ENCODE measurements around the gene PFKP.

The PFKP gene

GRCh38 chr10:3151889-3152565 is 84.7 kb downstream of the PFKP start:
- Histone ChIP-seq H3K27ac (replicated peaks) (no peak overlapping the region), H3K27me3 (ENCODE audit: insufficient read depth, poor library complexity, severe bottlenecking) (no peaks in the 10 kb centered on the region), H3K4me3 (replicated peaks; ENCODE audit: insufficient read depth, low read length) (no peak overlapping the region)
- DNase-seq (ENCODE audit: low read depth in 1 of 2, low spot score in 1 of 2), result no peak
- TF ChIP-seq GABPA (IDR thresholded peaks at IDR 0.05; ENCODE audit: low read depth), result no peak
- no peak for TF ChIP-seq REST (IDR thresholded peaks at IDR 0.05; ENCODE audit: insufficient replicate concordance, low read depth)
- no peak for TF ChIP-seq CTCF (IDR thresholded peaks at IDR 0.05; ENCODE audit: insufficient read depth, low read length)
- TF ChIP-seq SPI1 (IDR thresholded peaks at IDR 0.05; ENCODE audit: borderline replicate concordance, low read depth), result no peak
- no peak for TF ChIP-seq POLR2AphosphoS5 (IDR thresholded peaks at IDR 0.05; ENCODE audit: low read depth)

GRCh38 chr10:3152566-3152935 is 85.2 kb downstream of the PFKP start:
- no peaks in the 10 kb centered on the region for H3K27me3 ChIP-seq (ENCODE audit: insufficient read depth, poor library complexity, severe bottlenecking)
- DNase-seq (ENCODE audit: low read depth in 1 of 2, low spot score in 1 of 2), result no peak

More at GRCh38 chr10:3152566-3152935, 85.2 kb downstream of the PFKP start:
- Histone ChIP-seq H3K4me3 (replicated peaks; ENCODE audit: insufficient read depth, low read length) (no peak overlapping the region), H3K27ac (replicated peaks) (no peak overlapping the region)
- no peak for TF ChIP-seq GABPA (IDR thresholded peaks at IDR 0.05; ENCODE audit: low read depth)
- no peak for TF ChIP-seq CTCF (IDR thresholded peaks at IDR 0.05; ENCODE audit: insufficient read depth, low read length)
- no peak for TF ChIP-seq SPI1 (IDR thresholded peaks at IDR 0.05; ENCODE audit: borderline replicate concordance, low read depth)
- no peak for TF ChIP-seq POLR2AphosphoS5 (IDR thresholded peaks at IDR 0.05; ENCODE audit: low read depth)
- TF ChIP-seq REST (IDR thresholded peaks at IDR 0.05; ENCODE audit: insufficient replicate concordance, low read depth), result no peak

Data from HL-60 (cell line).